KG1 (cell line): ENCODE measurements around the gene CEP170B.
A peak's percentile ranks its signal among the peaks of the same experiment; 100 is the strongest.
"Not testable (repeated sequence)": the region's sequence is repeated elsewhere in the genome, so short reads cannot be mapped to it uniquely, and the experiment has no call there.

Experiments used
- DNase-seq: peaks from one replicate; lab custom pipeline; 2025; lab: John Stamatoyannopoulos, UW

CEP170B gene

GRCh38 chr14:104865081-104865630, at the start of gene CEP170B:
CEP170B (plus strand) TSS chr14:104865268; CDS start chr14:104868451, 3,183 bp downstream.
- no peak for DNase-seq

GRCh38 chr14:104816616-104816884, 48.5 kb upstream of the CEP170B start:
- peak; percentile 47 for DNase-seq

GRCh38 chr14:104817930-104818713, 46.9 kb upstream of the CEP170B start:
- no peak for DNase-seq

GRCh38 chr14:104818714-104819161, 46.3 kb upstream of the CEP170B start:
- DNase-seq: no peak

- no peak for DNase-seq
These were observed 45.7 kb upstream of the CEP170B start for GRCh38 chr14:104819361-104819781.

GRCh38 chr14:104820669-104821228, 44.3 kb upstream of the CEP170B start:
- no peak for DNase-seq

- DNase-seq: no peak
These were observed 43.7 kb upstream of the CEP170B start for GRCh38 chr14:104821229-104821945.

- no peak for DNase-seq
These were observed 43.0 kb upstream of the CEP170B start for GRCh38 chr14:104821971-104822608.

- DNase-seq: no peak
These were observed 42.0 kb upstream of the CEP170B start for GRCh38 chr14:104822821-104823615.

- no peak for DNase-seq
These were observed 40.6 kb upstream of the CEP170B start for GRCh38 chr14:104824353-104824997.

GRCh38 chr14:104826189-104826860, 38.7 kb upstream of the CEP170B start:
- DNase-seq: peak; percentile 53

- no peak for DNase-seq
These were observed 38.2 kb upstream of the CEP170B start for GRCh38 chr14:104826861-104827176.

- DNase-seq: peak; percentile 11
These were observed 37.7 kb upstream of the CEP170B start for GRCh38 chr14:104827177-104828055.

- no peak for DNase-seq
These were observed 34.3 kb upstream of the CEP170B start for GRCh38 chr14:104830781-104831180.

- not testable (repeated sequence) for DNase-seq
These were observed 28.7 kb upstream of the CEP170B start for GRCh38 chr14:104836171-104836935.

GRCh38 chr14:104841730-104842129, 23.3 kb upstream of the CEP170B start:
- no peak for DNase-seq

GRCh38 chr14:104843006-104843405, 22.1 kb upstream of the CEP170B start:
- no peak for DNase-seq

GRCh38 chr14:104843442-104844305, 21.4 kb upstream of the CEP170B start:
- DNase-seq: no peak
